ENCODE results near the gene UGT2B10.

UGT2B10 gene

DNA sequence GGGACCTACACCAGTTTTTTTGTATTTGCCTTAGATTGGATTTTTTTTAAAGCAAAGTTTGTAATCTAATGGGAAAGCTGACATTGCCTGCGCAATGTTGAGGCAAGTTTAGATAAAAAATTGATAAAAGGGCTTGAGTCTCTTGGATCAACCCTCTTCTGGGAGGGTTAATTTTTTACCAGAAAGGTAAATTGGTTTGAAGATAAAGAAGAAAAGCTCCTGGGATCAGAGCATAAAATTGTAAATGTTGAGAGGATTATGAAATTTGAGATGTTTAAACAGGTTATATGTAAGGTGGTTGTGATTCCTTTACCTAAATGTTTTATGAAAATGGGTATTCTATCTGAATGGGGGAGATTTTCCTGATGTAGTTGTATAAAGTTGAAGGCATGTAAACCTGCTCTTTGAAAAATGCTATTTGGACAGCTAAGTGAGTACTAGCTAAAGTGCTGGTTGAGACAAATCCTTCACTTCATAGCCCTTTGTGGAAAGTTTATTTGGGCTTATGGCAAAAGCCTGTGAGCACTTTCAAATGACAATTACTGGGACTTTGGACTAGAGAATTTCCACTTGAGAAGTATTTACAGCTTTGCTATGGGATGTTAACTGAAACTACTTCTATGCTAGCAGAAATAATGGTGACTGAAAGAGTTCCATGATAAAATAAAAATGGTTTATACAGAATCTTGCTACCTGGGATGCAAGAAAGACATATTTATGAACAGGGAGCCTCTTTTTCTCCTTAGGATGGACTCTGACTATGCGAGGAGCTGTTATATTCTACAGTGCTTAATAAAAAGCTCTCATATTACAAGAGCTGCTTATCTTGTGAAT is 56.2 kb downstream of the UGT2B10 start:
- no peak for DNase-seq

- no peak for DNase-seq
These were observed 57.1 kb downstream of the UGT2B10 start for GRCh38 chr4:68872643-68873502.

DNA sequence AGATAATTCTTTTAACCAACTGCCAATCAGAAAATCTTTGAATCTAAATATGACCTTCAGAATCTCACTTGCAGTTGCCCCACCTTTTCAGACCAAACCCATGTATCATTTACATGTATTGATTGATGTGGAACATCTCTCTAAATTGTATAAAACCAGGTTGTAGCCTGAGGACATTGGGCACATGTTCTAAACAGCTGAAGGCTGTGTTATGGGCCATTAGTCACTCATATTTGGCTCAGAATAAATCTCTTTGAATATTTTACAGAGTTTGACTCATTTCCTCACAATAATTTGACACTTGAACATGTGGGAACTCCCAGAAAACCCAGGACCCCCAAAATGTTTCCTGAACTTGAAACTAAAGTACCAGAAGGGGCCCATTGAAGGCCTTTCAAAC is 58.7 kb downstream of the UGT2B10 start:
- no peak for DNase-seq

DNA sequence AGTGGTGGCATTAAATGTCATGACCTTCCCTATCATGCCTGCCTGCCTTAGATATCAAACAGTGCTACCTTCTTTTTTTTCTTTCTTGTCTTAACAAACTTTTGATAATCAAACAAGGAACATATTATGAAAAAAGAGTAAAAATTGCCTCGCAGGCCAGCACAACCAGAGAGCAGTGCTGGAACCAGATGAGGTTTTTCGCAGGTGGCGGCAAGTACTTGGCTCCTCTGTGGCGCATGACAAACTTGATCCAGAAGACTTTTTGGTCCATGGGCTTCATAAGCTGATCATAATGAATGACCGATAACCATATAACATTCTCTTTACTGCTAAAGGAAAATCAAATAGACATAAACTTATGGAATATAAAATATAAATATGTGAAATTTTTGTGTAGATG is 61.8 kb downstream of the UGT2B10 start:
- no peak for DNase-seq

DNA sequence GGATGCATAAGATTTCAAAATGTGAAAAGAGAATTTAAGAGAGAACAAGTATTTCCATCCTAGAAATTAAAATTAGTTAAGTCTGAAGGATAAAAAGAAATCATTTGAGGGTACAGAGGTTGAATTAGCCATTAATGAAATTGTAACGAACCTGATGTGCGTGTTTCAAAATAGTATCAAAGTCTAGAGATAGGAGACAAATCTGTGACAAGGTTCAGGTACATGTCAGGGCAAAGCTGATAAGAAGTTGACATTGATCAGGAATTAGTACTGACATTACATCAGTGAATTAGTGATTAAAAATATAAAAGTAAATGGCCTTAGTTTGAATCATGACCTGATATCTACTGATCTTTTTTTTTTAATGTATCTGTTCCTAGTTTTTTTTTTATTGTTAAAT is 62.3 kb downstream of the UGT2B10 start:
- DNase-seq, result no peak
